NK-92 treated with Interleukin-12 subunit alpha and Interleukin-12 subunit beta, amount 100 ng/mL, for 24 hours (cell line): Measurements from ENCODE around the gene AP1S2.
"Not testable (repeated sequence)": the region's sequence is repeated elsewhere in the genome, so short reads cannot be mapped to it uniquely, and the experiment has no call there.

Source experiments
- DNase-seq: peaks from one replicate; lab custom pipeline; 2025; lab: John Stamatoyannopoulos, UW

AP1S2 gene

DNA sequence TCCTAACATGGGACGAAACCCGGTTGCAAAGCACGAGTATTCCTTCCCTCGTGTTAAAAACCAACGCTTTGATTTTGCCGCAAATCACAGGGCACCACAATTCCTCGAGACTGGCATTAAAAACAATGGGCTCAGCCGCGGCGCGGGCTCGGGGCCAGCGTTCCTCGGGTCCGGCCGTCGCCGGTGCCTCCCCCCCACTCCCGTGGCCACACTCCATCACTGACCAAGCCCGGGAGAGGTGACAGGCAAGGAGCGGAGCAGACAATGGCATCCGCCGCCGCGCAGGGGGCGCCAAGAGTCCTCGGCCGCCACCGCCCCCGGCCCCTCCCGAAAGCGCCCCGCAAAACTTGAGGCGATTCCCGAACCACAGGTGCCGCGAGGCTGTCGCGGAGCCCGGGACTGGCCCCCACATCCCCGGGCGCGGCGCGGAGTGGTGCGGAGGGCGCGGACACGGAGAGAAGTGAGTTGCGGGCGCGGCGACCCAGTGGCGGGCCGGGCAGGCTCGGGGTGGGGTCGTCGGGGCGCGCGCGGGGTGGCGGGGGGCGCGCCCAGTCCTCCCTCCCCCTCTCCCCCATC, 445 bp downstream of the AP1S2 start:
- DNase-seq, result peak; percentile 21

- no peak for DNase-seq
These were observed 980 bp downstream of the AP1S2 start for GRCh38 chrX:15853586-15854079.

GRCh38 chrX:15849555-15849954, 5.1 kb downstream of the AP1S2 start:
- DNase-seq, result no peak

- no peak for DNase-seq
These were observed 6.0 kb downstream of the AP1S2 start for GRCh38 chrX:15848576-15848975.

GRCh38 chrX:15843960-15844359, 10.7 kb downstream of the AP1S2 start:
- DNase-seq, result no peak

DNA sequence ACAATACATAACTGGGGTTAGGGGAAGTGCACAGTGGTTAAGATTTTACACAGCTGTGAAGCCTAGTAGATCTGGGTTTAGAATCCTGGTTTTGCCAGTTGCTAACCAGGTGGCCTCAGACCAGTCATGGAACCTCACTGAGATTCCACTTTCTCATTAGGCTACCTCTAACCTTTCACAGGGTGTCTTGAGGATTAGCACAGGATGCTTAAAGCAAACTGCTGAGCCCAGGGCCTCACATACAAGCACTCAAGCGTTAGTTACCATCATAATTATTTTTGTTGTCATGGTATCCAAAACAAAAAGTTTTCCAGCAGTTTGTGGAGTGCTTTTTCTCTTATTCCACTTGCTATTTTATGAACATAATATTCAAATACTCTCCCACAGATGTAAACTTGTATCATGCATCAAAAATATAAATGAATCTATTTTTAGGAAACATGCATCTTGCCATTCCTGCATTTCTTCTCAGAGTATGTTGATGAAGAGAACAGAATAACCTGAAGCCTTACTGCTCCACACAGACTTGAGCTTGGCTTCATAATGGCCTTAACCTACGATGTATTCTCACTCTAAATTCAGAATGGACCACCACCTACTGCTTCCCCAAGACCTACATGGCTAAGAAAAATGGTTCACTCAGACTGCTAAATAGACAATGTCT, 12.6 kb downstream of the AP1S2 start:
- DNase-seq, result no peak

DNA sequence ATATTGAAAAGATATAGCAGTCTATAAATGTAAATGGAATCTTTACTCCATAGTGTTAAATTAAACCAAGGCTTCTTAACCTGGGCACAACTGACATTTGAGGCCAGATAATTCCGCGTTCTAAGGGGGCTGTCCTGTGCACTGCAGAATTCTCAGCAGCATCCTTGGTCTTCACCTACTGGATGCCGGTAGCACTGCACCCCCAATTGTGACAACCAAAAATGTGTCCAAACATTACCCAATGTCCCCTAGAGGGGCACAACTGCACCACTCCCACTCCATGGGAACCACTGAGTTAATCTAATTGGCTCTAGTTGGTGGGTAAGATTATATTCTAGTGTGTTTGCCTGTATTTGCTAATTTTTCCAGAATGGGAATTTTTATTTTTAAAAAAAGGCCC, 16.6 kb downstream of the AP1S2 start:
- DNase-seq, result no peak

GRCh38 chrX:15834827-15835595, 19.6 kb downstream of the AP1S2 start:
- DNase-seq, result no peak

DNA sequence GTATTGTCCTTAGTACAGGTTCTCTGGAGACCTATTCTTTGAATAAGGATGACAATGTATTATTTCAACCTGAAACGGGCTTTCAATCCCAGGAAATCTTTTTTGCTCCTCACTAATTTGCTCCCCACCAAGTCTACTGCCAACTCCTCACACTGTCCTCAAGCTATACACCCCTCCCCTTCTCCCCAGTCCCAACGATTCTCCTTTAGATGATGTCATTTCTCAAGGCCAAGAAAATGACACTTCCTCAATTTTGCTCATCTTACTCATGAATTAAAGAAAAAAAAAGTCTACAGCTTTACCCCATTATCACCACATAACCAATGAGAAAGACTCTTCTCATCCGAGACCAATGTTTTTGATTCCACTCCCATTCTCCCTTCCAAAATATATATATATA, 20.6 kb downstream of the AP1S2 start:
- no peak for DNase-seq

- not testable (repeated sequence) for DNase-seq
These were observed 23.3 kb downstream of the AP1S2 start for GRCh38 chrX:15831347-15831746.

DNA sequence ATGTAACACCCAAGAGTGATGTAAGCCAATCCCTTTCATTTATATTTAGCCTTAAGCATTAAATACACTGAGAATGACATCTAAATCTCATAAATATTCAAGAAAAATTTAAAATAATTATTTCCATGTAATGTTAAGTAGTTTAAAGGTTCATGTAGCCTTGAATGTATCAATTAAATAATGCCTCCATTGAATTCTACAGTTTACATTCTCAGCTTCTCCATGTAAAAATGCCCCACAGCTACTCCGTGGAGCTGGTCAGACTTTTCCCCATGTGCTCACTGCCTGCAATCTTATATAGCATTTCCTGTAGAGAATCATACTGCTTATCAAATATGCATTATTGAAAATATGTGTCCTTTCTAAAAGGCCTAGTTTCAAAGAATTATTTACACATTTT, 25.4 kb downstream of the AP1S2 start:
- DNase-seq, result no peak

- no peak for DNase-seq
These were observed 28.7 kb downstream of the AP1S2 start for GRCh38 chrX:15825936-15826335.

DNA sequence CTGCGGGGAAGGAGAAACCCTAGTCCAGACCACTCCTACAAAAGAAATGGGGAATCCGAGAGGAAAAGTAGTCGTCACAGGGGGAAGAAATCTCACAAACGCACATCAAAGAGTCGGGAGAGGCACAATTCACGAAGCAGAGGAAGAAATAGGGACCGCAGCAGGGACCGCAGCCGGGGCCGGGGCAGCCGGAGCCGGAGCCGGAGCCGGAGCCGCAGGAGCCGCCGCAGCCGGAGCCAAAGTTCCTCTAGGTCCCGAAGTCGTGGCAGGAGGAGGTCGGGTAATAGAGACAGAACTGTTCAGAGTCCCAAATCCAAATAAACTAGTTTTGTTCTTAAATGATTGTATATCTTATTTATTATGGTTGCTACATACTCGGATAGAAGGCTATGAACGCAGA, 31.7 kb downstream of the AP1S2 start:
- no peak for DNase-seq

DNA sequence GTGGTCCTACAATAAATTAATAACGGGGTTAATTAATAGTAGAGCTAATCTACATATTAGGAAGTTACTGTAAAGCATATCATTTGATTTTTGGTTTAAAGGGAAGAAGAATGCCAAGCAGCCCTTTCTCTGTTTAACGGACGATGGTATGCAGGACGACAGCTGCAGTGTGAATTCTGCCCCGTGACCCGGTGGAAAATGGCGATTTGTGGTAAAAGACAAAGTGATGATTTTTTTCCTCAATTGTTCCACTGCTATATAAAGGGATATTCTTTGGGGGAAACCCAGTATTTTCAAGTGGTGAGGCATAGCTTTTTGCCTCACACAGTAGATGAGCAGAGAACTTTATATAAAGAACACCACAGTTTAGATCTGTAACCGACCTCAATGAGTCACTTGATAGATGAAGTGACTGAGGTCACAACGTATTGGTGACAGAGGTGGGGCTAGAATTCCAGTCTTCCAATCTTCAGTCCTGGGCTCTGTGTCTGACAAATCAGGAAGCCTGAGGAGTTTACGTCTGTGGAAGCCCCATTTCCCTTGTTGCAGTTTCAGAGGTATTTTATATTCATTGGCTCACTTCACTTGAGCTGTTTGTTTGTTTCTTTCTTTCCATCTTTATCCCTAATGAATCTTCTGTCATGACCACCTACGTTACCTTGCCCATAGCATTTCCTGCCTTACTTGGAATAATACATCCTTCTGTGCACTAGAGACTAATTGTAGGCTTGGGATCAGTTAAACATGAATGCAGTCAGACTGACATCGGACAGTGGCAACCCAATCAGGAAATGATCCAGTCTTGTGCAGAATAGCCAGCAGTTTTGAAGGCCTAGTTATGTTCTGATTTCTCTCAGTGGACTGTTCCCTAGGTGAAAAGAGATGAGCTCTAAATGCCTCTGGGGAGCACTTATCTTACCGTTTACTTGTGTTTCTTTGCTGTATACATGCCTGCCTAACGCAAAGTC, 34.2 kb downstream of the AP1S2 start:
- DNase-seq, result no peak

DNA sequence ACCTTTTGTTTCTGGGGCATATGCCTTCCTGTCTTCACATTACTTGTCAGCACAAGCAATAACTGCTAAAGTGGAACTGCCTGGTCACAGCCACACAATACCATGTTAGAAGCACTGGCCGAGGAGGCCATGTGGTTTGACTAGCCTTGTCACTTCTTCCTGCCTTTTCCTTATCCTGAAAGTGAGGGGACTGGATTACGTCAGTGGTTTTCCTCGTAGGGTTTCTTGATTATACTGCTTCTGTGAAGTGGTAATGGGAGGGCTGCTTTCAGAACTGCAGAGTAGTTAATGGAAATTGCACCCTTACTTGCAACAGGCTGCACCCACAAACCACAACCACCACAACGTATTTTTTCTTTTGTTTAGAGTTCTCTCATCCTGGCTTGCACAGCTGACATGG, 37.7 kb downstream of the AP1S2 start:
- peak; percentile 7 for DNase-seq

DNA sequence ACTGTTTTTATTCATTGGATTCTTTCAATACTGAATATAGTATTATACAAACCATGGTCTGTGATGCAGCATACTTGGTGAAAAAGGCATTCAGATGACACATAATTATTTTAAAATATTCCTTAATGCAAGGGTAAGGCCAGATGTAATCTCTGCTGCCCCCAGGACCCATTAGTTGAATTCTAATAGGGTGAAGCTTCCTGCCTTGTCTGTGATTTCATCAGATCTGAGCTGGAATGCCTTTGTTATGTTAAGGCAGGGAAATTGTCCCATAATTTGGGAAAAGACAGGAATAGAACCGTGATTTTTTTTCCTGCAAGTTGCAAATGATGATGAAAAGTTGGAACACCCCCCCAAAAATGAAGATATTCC, 38.2 kb downstream of the AP1S2 start:
- no peak for DNase-seq

DNA sequence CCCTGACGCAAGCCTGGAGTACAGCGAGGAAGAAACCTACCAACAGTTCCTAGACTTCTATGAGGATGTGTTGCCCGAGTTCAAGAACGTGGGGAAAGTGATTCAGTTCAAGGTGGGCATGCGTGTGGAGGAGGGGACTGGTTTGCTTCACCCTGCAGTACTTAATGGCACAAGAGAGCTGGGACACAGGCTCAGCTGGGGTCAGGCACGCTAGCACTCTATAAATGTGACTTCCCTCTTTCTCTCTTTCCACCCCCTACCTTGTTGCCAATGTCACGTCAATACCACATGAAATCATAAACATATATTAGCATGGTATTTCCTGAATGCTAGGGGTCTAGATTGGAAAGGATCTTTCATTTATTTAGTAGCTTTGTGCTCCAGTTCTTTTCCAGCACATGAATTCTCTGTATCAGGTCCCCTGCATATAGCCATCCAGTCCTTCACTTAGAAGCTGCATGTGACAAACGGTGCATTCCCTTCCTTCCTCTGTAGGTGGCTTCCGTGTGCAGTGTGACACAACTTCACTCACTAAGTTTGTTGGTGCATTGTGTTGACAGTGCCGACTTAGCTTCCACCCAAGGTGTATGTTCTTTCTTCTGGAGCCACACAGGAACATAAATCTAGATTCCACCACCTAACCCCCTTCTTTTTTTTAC, 38.7 kb downstream of the AP1S2 start:
- DNase-seq, result no peak

- DNase-seq, result no peak
These were observed 39.7 kb downstream of the AP1S2 start for GRCh38 chrX:15814771-15815365.

DNA sequence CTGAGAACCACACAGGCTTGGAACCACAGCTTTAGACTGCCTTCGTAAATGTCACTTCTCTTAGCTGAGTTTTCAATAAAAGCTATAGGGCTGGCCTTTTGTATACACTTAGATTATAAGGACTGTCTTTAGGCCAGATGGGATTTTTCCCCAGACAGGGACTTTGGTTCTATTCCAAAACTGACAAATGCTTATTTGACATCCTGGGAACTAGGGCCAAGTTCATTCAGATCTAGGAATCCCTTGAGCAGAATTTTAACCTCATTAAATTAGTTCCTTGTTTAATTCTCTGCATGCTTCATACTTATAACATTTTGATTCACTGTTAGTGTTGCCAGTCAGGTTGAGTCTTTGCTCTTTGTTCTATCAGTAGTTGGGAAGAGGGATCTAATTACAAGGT, 41.2 kb downstream of the AP1S2 start:
- DNase-seq, result no peak

- DNase-seq, result no peak
These were observed 42.2 kb downstream of the AP1S2 start for GRCh38 chrX:15812192-15812938.
